Loucy (cell line): ENCODE data around the gene BTBD6.

ENCODE experiments used
- CTCF ChIP-seq: fragments of 200-600 bp; sonication (generic); conservative IDR thresholded peaks from 2 replicates; pipeline ENCODE4 v1.5.1; 2014; ENCODE audit warnings: mild to moderate bottlenecking, antibody characterized with exemption, low read length
- EZH2phosphoT487 ChIP-seq: fragments of 200-600 bp; IDR thresholded peaks from 2 replicates; pipeline ENCODE4 v1.6.1; 2018; ENCODE audit warnings: antibody characterized with exemption, mild to moderate bottlenecking, moderate library complexity, borderline replicate concordance

GRCh38 chr14:105282098-105282725, 33.9 kb downstream of the BTBD6 start:
- no peak for TF ChIP-seq CTCF
- TF ChIP-seq EZH2phosphoT487, result no peak
